Activated CD8-positive, alpha-beta T cell treated with anti-CD3 and anti-CD28 coated beads for 36 hours (primary cell): ENCODE data around the gene CACNA1B. TPM values are rescaled to one million over a fixed set of nuclear protein-coding genes. Genes with fewer than 3 reads are reported as not detected.

Source experiments
- ATAC-seq: fragments of 200-7000 bp; cut with Tn5 transposase; one replicate; pipeline ENCODE4 v1.10.0; 2021; ENCODE audit warnings: mild to moderate bottlenecking, moderate library complexity
- CTCF ChIA-PET: fragments of 350-600 bp; sonication (Branson Sonifier 250); formaldehyde crosslinking; loops from one replicate; lab custom pipeline; 2021; ENCODE audit warnings: antibody characterized with exemption; lab: Charles Lee
- POLR2A ChIA-PET: fragments of 350-600 bp; sonication (Branson Sonifier 250); formaldehyde crosslinking; loops from one replicate; lab custom pipeline; 2021; ENCODE audit warnings: antibody characterized with exemption; lab: Charles Lee
- DNase-seq: peaks from one replicate; pipeline ENCODE4 v3.0.0-alpha.2; 2020
- H3K27ac Mint-ChIP-seq: one replicate; pipeline ENCODE4 v1.8.0; 2021; ENCODE audit warnings: mild to moderate bottlenecking, mixed read lengths
- H3K27me3 Mint-ChIP-seq: one replicate; pipeline ENCODE4 v1.8.0; 2021; ENCODE audit warnings: mixed read lengths
- H3K36me3 Mint-ChIP-seq: one replicate; pipeline ENCODE4 v1.8.0; 2021; ENCODE audit warnings: low read depth, mixed read lengths
- H3K4me1 Mint-ChIP-seq: one replicate; pipeline ENCODE4 v1.8.0; 2021; ENCODE audit warnings: low read depth, mixed read lengths
- H3K4me3 Mint-ChIP-seq: one replicate; pipeline ENCODE4 v1.8.0; 2021; ENCODE audit warnings: mild to moderate bottlenecking, moderate library complexity, mixed read lengths
- H3K9me3 Mint-ChIP-seq: one replicate; pipeline ENCODE4 v1.8.0; 2021; ENCODE audit warnings: mixed read lengths
- CTCF ChIP-seq: fragments of 200-600 bp; IDR thresholded peaks from one replicate; pipeline ENCODE4 v1.8.0; 2022; ENCODE audit warnings: antibody characterized with exemption, mild to moderate bottlenecking
- intact Hi-C: fragments of 100-400 bp; cut with micrococcal nuclease; formaldehyde crosslinking; loops from one replicate; pipeline ENCODE4 v1.10.0; 2022
- total RNA-seq, 2 experiments: library from RNA; stranded (reverse); gene quantifications; one replicate each; pipeline ENCODE4 v1.2.3, GENCODE V29; 2021

CACNA1B gene
- total RNA-seq, 2 experiments from 2014 or later: not detected

DNA sequence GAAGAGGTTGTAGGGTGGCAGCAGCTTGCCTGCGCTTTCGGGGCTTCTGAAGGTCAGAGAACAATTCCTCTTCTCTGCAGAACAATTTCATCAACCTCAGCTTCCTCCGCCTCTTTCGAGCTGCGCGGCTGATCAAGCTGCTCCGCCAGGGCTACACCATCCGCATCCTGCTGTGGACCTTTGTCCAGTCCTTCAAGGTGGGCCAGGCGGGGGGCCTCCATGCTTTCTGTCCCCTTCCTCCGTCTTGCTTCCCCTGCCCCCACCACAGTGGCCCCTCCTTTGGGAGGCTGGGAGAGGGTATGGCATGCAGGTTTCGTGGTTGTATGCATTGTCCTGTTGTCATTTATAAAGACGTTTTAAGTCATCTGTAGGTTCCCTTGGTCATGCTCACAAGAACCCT is 195.8 kb downstream of the CACNA1B start:
- intact Hi-C loops: no loop called here
- H3K27me3 Mint-ChIP-seq: peaks cover 8% of the 10 kb centered on the region
- ATAC-seq (no peak), DNase-seq (no peak)
- H3K4me1 Mint-ChIP-seq: no peaks in the 10 kb centered on the region
- POLR2A ChIA-PET: no interaction called here
- H3K36me3 Mint-ChIP-seq: no peaks in the 10 kb centered on the region
- no peaks in the 10 kb centered on the region for H3K9me3 Mint-ChIP-seq
- CTCF ChIA-PET: no interaction called here
- no peak for TF ChIP-seq CTCF
- H3K4me3 Mint-ChIP-seq: no peak overlapping the region
- H3K27ac Mint-ChIP-seq: no peak overlapping the region

- DNase-seq (no peak), ATAC-seq (no peak)
- H3K27ac Mint-ChIP-seq: no peak overlapping the region
- ChIA-PET CTCF (no interaction called here), POLR2A (no interaction called here)
- TF ChIP-seq CTCF: no peak
- H3K27me3 Mint-ChIP-seq: peaks cover 11% of the 10 kb centered on the region
- no peaks in the 10 kb centered on the region for H3K9me3 Mint-ChIP-seq
- intact Hi-C loops: no loop called here
- no peak overlapping the region for H3K4me3 Mint-ChIP-seq
- H3K4me1 Mint-ChIP-seq: no peaks in the 10 kb centered on the region
- H3K36me3 Mint-ChIP-seq: no peaks in the 10 kb centered on the region
Observed at GRCh38 chr9:138073808-138074207, 196.2 kb downstream of the CACNA1B start.

DNA sequence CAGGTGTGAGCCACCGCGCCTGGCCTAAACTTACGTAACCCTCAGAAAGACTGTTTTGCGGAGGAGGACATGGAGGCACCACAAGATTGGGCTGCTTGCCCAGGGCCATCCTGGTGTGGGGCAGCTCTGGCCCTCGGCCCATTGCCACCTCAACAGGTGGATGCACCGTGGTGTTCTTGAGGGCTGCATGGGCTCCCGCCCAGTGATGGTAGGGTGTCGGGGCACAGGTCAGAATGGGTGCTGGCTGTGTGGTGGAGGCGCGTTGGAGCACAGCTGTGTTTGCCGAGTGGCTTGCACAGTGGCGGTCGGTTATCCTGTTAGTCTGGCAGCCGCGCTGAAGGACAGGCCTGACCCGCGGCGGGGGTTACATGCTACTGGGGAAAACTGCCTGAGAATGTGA is 196.9 kb downstream of the CACNA1B start:
- no peak overlapping the region for H3K27ac Mint-ChIP-seq
- no peaks in the 10 kb centered on the region for H3K4me1 Mint-ChIP-seq
- H3K36me3 Mint-ChIP-seq: no peaks in the 10 kb centered on the region
- H3K27me3 Mint-ChIP-seq: peaks cover 14% of the 10 kb centered on the region
- no peak overlapping the region for H3K4me3 Mint-ChIP-seq
- intact Hi-C loops: no loop called here
- H3K9me3 Mint-ChIP-seq: no peaks in the 10 kb centered on the region
- ATAC-seq: no peak
- ChIA-PET POLR2A (no interaction called here), CTCF (no interaction called here)
- TF ChIP-seq CTCF: no peak
- DNase-seq: no peak

DNA sequence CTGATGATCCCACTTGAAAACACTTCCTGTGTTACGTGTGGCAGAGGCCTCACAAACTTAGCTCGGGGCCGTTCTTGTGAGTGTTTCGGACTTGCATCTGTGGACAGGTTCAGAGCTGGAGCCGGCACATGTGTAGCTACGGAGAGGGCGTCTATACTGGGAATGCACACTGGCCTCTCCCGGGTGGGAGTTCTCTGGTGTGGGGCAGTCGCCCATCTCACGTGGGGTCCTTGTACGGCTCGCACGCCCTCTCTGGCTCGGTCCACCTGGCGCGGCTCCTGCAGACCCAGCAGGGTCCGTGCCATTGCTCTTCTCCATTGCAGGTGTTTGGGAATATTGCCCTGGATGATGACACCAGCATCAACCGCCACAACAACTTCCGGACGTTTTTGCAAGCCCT is 197.9 kb downstream of the CACNA1B start:
- Mint-ChIP-seq H3K4me3 (no peak overlapping the region), H3K9me3 (no peaks in the 10 kb centered on the region), H3K27ac (no peak overlapping the region), H3K4me1 (no peaks in the 10 kb centered on the region), H3K27me3 (peaks cover 19% of the 10 kb centered on the region), H3K36me3 (no peaks in the 10 kb centered on the region)
- DNase-seq: no peak
- no peak for ATAC-seq
- ChIA-PET POLR2A (no interaction called here), CTCF (no interaction called here)
- intact Hi-C loops: no loop called here
- no peak for TF ChIP-seq CTCF

DNA sequence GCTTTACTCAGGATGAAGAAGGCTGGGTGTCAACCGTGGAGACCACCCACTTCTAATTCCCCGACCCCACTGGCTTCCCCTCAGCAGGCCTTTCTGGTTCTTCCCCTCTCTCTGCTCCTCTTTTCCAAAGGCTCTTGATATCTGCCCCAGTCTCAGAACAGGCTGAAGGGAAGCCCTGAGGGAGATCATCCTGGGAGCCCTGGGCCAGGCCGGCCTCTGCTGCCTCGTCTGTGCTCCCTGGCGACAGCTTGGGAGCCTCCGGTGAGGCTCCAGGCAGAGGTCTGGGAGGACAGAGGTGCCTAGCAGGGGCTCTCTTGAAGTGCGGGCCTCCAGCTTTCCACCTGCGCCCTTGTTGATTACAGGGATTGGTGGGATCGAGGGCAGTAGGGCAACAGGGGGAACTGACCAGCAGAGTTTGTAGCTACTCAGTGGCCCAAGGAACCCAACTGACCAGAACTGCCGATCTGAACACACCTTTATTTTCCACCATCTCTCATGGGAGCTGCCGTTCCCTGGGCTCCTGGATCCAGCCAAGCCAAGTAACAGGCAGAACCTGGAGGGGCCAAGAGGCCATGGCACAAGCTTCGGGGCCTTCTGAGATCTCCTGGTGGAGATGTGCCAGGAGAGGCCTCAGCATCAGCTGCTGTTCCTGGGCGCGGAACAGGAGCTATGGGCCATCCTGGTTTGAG is 198.5 kb downstream of the CACNA1B start:
- TF ChIP-seq CTCF: no peak
- DNase-seq (no peak), ATAC-seq (no peak)
- Mint-ChIP-seq H3K4me3 (no peak overlapping the region), H3K4me1 (no peaks in the 10 kb centered on the region), H3K36me3 (no peaks in the 10 kb centered on the region), H3K27ac (no peak overlapping the region), H3K27me3 (peaks cover 21% of the 10 kb centered on the region), H3K9me3 (no peaks in the 10 kb centered on the region)
- ChIA-PET POLR2A (no interaction called here), CTCF (no interaction called here)
- intact Hi-C loops: no loop called here
